Esophagus muscularis mucosa (tissue), 4 donors: ENCODE results near the gene ZNF334. TPM values are rescaled to one million over a fixed set of nuclear protein-coding genes. Genes with fewer than 3 reads are reported as not detected.

Experiments used
- DNase-seq: peaks from one replicate; pipeline ENCODE4 v3.0.0-alpha.2; 2017; ENCODE audit errors: extremely low spot score
- H3K27ac ChIP-seq, 4 donors: fragments of 200-600 bp; sonication (generic); replicated peaks in 1 of 4; 1 replicate in 3 of 4; 2 replicates in 1 of 4; pipeline ENCODE4 v1.5.1; 2016 to 2019; ENCODE audit warnings: mild to moderate bottlenecking in 1 of 4
- H3K27me3 ChIP-seq, 4 donors: fragments of 200-600 bp; sonication (generic); one replicate each; pipeline versions ENCODE4 v1.5.1 to v1.6.0; 2016 to 2019
- H3K36me3 ChIP-seq, 4 donors: fragments of 200-600 bp; sonication (generic); one replicate each; pipeline ENCODE4 v1.5.1; 2016 to 2019
- H3K4me1 ChIP-seq, 4 donors: fragments of 200-600 bp; sonication (generic); one replicate each; pipeline ENCODE4 v1.5.1; 2016 to 2019
- H3K4me3 ChIP-seq, 4 donors: fragments of 200-600 bp; sonication (generic); 1 replicate in 2 of 4; 2 replicates in 2 of 4; pipeline ENCODE4 v1.5.1; 2016 to 2019; ENCODE audit warnings: mild to moderate bottlenecking in 4 of 4, moderate library complexity in 1 of 4
- H3K9me3 ChIP-seq, 4 donors: fragments of 200-600 bp; sonication (generic); 1 replicate in 3 of 4; 2 replicates in 1 of 4; pipeline ENCODE4 v1.5.1; 2016 to 2019
- CTCF ChIP-seq, 3 experiments: fragments of 200-600 bp in 2 of 3; fragments of 450-650 bp in 1 of 3; sonication (generic) in 2 of 3; IDR thresholded peaks; one replicate each; pipeline ENCODE4 v1.5.1; 2017 to 2019; ENCODE audit warnings: antibody characterized with exemption in 3 of 3, mild to moderate bottlenecking in 2 of 3, moderate library complexity in 1 of 3
- EP300 ChIP-seq: sonication (generic); formaldehyde crosslinking; IDR thresholded peaks from one replicate; pipeline ENCODE4 v1.6.1; 2017; ENCODE audit warnings: antibody characterized with exemption
- POLR2A ChIP-seq: fragments of 450-650 bp; IDR thresholded peaks from one replicate; pipeline ENCODE4 v1.6.1; 2017; ENCODE audit warnings: antibody characterized with exemption, moderate library complexity, mild to moderate bottlenecking, low read depth
- POLR2AphosphoS5 ChIP-seq, 2 donors: sonication (generic); formaldehyde crosslinking; IDR thresholded peaks; one replicate each; pipeline ENCODE4 v1.6.1; 2017; ENCODE audit warnings: antibody characterized with exemption in 2 of 2
- WGBS: methylation state at CpG from one replicate; pipeline ENCODE4 v1.1.5; 2018; 5-methylcytosine and 5-hydroxymethylcytosine counted together
- intact Hi-C: fragments of 100-400 bp; cut with DNase I; formaldehyde crosslinking; loops from one replicate; pipeline ENCODE4 v1.15.1; 2023
- total RNA-seq, 4 donors: library from RNA; depleted of rRNA; stranded (reverse); fragments of >200 nt; gene quantifications; one replicate each; pipeline versions ENCODE4 v1.1.0 to v1.2.1, GENCODE V29; 2016

The ZNF334 gene
- total RNA-seq, 4 donors from 2014 or later: 0.50 to 2.5 (median 0.95) TPM

DNA sequence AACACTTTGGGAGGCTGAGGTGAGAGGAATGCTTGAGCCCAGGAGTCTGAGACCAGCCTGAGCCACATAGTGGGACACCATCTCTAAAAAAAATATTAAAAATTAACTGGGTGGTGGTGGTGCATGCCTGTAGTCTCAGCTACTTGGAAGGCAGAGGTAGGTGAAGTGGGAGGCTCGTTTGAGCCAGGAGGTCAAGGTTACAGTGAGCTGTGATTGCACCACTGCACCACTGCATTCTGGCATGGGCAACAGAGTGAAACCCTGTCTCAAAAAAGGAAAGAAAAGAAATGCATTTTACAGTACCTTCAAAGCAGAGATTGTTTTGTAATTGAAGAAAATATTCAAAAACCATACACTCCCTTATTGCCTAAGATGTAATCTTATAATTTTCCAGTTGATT, 30.6 kb upstream of the ZNF334 start:
- Histone ChIP-seq H3K4me3 (no peak overlapping the region), H3K27me3 (peaks cover 0 to 48% (median 0%) of the 10 kb centered on the region in 4 donors), H3K27ac (no peak overlapping the region), H3K36me3 (no peaks in the 10 kb centered on the region), H3K4me1 (no peaks in the 10 kb centered on the region), H3K9me3 (no peaks in the 10 kb centered on the region)
- WGBS: 63% methylated on average over 1 of the region's 1 CpG
- intact Hi-C loops: no loop called here
- no peak for DNase-seq
- no peak for TF ChIP-seq CTCF (IDR thresholded peaks at IDR 0.05)
- no peak for TF ChIP-seq POLR2A
- TF ChIP-seq EP300: no peak
- no peak for TF ChIP-seq POLR2AphosphoS5 (IDR thresholded peaks at IDR 0.05)

GRCh38 chr20:46543033-46543432, 29.7 kb upstream of the ZNF334 start:
- Histone ChIP-seq H3K27ac (no peak overlapping the region), H3K27me3 (peaks cover 0 to 56% (median 0%) of the 10 kb centered on the region in 4 donors), H3K4me1 (no peaks in the 10 kb centered on the region), H3K4me3 (no peak overlapping the region), H3K9me3 (no peaks in the 10 kb centered on the region), H3K36me3 (no peaks in the 10 kb centered on the region)
- TF ChIP-seq POLR2A (no peak), CTCF (IDR thresholded peaks at IDR 0.05) (no peak)
- intact Hi-C loops: no loop called here
- WGBS: 74% methylated on average over 4 of the region's 4 CpGs
- DNase-seq: no peak

- H3K9me3 ChIP-seq: no peaks in the 10 kb centered on the region
- H3K4me1 ChIP-seq: no peaks in the 10 kb centered on the region
- intact Hi-C loops: no loop called here
- H3K27ac ChIP-seq: no peak overlapping the region
- H3K4me3 ChIP-seq: no peak overlapping the region
- DNase-seq: no peak
- no peaks in the 10 kb centered on the region for H3K36me3 ChIP-seq
- WGBS: 61% methylated on average over 19 of the region's 36 CpGs
- peaks cover 0 to 59% (median 0%) of the 10 kb centered on the region in 4 donors for H3K27me3 ChIP-seq
- TF ChIP-seq POLR2A (no peak), POLR2AphosphoS5 (IDR thresholded peaks at IDR 0.05) (no peak), CTCF (IDR thresholded peaks at IDR 0.05) (no peak), EP300 (no peak)
Measured at GRCh38 chr20:46541229-46541935, 28.0 kb upstream of the ZNF334 start.

- no peak for DNase-seq
- TF ChIP-seq EP300 (no peak), POLR2AphosphoS5 (IDR thresholded peaks at IDR 0.05) (no peak), CTCF (IDR thresholded peaks at IDR 0.05) (no peak), POLR2A (no peak)
- Histone ChIP-seq H3K4me3 (no peak overlapping the region), H3K9me3 (no peaks in the 10 kb centered on the region), H3K27me3 (peaks cover 0 to 49% (median 0%) of the 10 kb centered on the region in 4 donors), H3K27ac (no peak overlapping the region), H3K36me3 (no peaks in the 10 kb centered on the region), H3K4me1 (no peaks in the 10 kb centered on the region)
- WGBS: 78% methylated on average over 2 of the region's 2 CpGs
- intact Hi-C loops: no loop called here
Measured at GRCh38 chr20:46539113-46539512, 25.8 kb upstream of the ZNF334 start.

- DNase-seq: no peak
- WGBS: 83% methylated on average over 4 of the region's 4 CpGs
- H3K36me3 ChIP-seq: no peaks in the 10 kb centered on the region
- peaks cover 0 to 55% (median 0%) of the 10 kb centered on the region in 4 donors for H3K27me3 ChIP-seq
- intact Hi-C loops: no loop called here
- no peak overlapping the region for H3K27ac ChIP-seq
- H3K4me1 ChIP-seq: no peaks in the 10 kb centered on the region
- no peaks in the 10 kb centered on the region for H3K9me3 ChIP-seq
- no peak for TF ChIP-seq POLR2A
- TF ChIP-seq CTCF (IDR thresholded peaks at IDR 0.05): no peak
- TF ChIP-seq EP300: no peak
- TF ChIP-seq POLR2AphosphoS5 (IDR thresholded peaks at IDR 0.05): no peak
- H3K4me3 ChIP-seq: no peak overlapping the region
Measured at GRCh38 chr20:46530640-46531039, 17.3 kb upstream of the ZNF334 start.
